ENCODE data around the gene BAZ2B.
"Not testable (repeated sequence)": the region's sequence is repeated elsewhere in the genome, so short reads cannot be mapped to it uniquely, and the experiment has no call there.

The BAZ2B gene

GRCh38 chr2:159399716-159400415, 216.5 kb downstream of the BAZ2B start:
- DNase-seq = peak in 1 of 2 experiments; percentile 5
- TF ChIP-seq GATA1 (IDR thresholded peaks at IDR 0.05; ENCODE audit: low read depth, low read length) (no peak), POLR2A (IDR thresholded peaks at IDR 0.05; ENCODE audit: low read length) (no peak)

GRCh38 chr2:159396799-159397198, 219.5 kb downstream of the BAZ2B start:
- DNase-seq = no peak
- TF ChIP-seq POLR2A (IDR thresholded peaks at IDR 0.05; ENCODE audit: low read length) (no peak), GATA1 (IDR thresholded peaks at IDR 0.05; ENCODE audit: low read depth, low read length) (no peak)

GRCh38 chr2:159382447-159383028, 233.8 kb downstream of the BAZ2B start:
- DNase-seq = no peak
- no peak for TF ChIP-seq POLR2A (IDR thresholded peaks at IDR 0.05; ENCODE audit: low read length)
- no peak for TF ChIP-seq GATA1 (IDR thresholded peaks at IDR 0.05; ENCODE audit: low read depth, low read length)

GRCh38 chr2:159381574-159381973, 234.8 kb downstream of the BAZ2B start:
- TF ChIP-seq GATA1 (IDR thresholded peaks at IDR 0.05; ENCODE audit: low read depth, low read length) (no peak), POLR2A (IDR thresholded peaks at IDR 0.05; ENCODE audit: low read length) (no peak)
- no peak for DNase-seq

GRCh38 chr2:159380685-159381239, 235.6 kb downstream of the BAZ2B start:
- TF ChIP-seq GATA1 (IDR thresholded peaks at IDR 0.05; ENCODE audit: low read depth, low read length) = no peak
- no peak for TF ChIP-seq POLR2A (IDR thresholded peaks at IDR 0.05; ENCODE audit: low read length)
- DNase-seq = no peak

- DNase-seq = no peak
- TF ChIP-seq GATA1 (IDR thresholded peaks at IDR 0.05; ENCODE audit: low read depth, low read length) = no peak
- TF ChIP-seq POLR2A (IDR thresholded peaks at IDR 0.05; ENCODE audit: low read length) = no peak
Observed at GRCh38 chr2:159379181-159379580, 237.2 kb downstream of the BAZ2B start.

- TF ChIP-seq POLR2A (IDR thresholded peaks at IDR 0.05; ENCODE audit: low read length) = no peak
- TF ChIP-seq GATA1 (IDR thresholded peaks at IDR 0.05; ENCODE audit: low read depth, low read length) = no peak
- DNase-seq = no peak
Observed at GRCh38 chr2:159375241-159375640, 241.1 kb downstream of the BAZ2B start.

- DNase-seq = no peak
- TF ChIP-seq GATA1 (IDR thresholded peaks at IDR 0.05; ENCODE audit: low read depth, low read length) = no peak
Observed at GRCh38 chr2:159371506-159371905, 244.8 kb downstream of the BAZ2B start.

GRCh38 chr2:159366538-159366937, 249.8 kb downstream of the BAZ2B start:
- no peak for TF ChIP-seq POLR2A (IDR thresholded peaks at IDR 0.05; ENCODE audit: low read length)
- TF ChIP-seq GATA1 (IDR thresholded peaks at IDR 0.05; ENCODE audit: low read depth, low read length) = no peak
- no peak for DNase-seq

GRCh38 chr2:159362816-159363251, 253.5 kb downstream of the BAZ2B start:
- TF ChIP-seq GATA1 (IDR thresholded peaks at IDR 0.05; ENCODE audit: low read depth, low read length) = no peak
- no peak for TF ChIP-seq POLR2A (IDR thresholded peaks at IDR 0.05; ENCODE audit: low read length)
- peak; percentile 23 to 36 for DNase-seq

- TF ChIP-seq GATA1 (IDR thresholded peaks at IDR 0.05; ENCODE audit: low read depth, low read length) = no peak
- no peak for TF ChIP-seq POLR2A (IDR thresholded peaks at IDR 0.05; ENCODE audit: low read length)
- no peak for DNase-seq
Observed at GRCh38 chr2:159362094-159362493, 254.3 kb downstream of the BAZ2B start.

GRCh38 chr2:159361603-159362002, 254.7 kb downstream of the BAZ2B start:
- DNase-seq = not testable (repeated sequence)

GRCh38 chr2:159356053-159356554, 260.2 kb downstream of the BAZ2B start:
- DNase-seq = no peak
- no peak for TF ChIP-seq POLR2A (IDR thresholded peaks at IDR 0.05; ENCODE audit: low read length)
- no peak for TF ChIP-seq GATA1 (IDR thresholded peaks at IDR 0.05; ENCODE audit: low read depth, low read length)

GRCh38 chr2:159351977-159352376, 264.4 kb downstream of the BAZ2B start:
- no peak for DNase-seq
- TF ChIP-seq GATA1 (IDR thresholded peaks at IDR 0.05; ENCODE audit: low read depth, low read length) (no peak), POLR2A (IDR thresholded peaks at IDR 0.05; ENCODE audit: low read length) (no peak)

Measured in erythroblast (primary cell).